ENCODE results near the gene HIPK2. TPM values are rescaled to one million over a fixed set of nuclear protein-coding genes. Genes with fewer than 3 reads are reported as not detected.

Gene HIPK2
- total and polyA plus RNA-seq, 2 of the 4 experiments (the other 2 are of a cell fraction): 22.0 to 27.1 TPM

DNA sequence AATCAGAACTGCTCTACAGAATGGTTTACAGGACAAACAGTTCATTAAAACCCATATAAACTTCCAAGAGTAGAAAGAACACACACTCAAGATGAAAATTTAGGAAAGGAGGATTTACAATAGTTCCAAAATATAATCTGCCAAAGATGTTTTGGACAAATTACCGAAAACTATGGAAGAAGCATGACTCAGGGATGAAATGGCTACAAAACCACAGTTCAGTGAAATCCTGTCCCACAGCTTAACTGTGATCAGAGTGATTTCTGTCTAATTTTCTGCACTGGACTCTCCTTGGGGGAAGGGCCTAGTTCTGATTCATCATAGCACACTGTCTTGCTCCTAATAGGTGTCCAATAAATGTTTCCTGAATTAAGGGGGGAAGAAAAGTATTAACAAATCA lies 82.2 kb downstream of the HIPK2 start:
- BruUV-seq (replicated peaks): no TSS peak
- intact Hi-C loops (cut with micrococcal nuclease): no loop called here

More for the DNA sequence above, 82.2 kb downstream of the HIPK2 start:
- ATAC-seq (ENCODE audit: low read depth) (no peak), DNase-seq (no peak)
- dilution Hi-C loops (cut with HindIII; ENCODE audit: low sequenced_read_pairs, unreplicated experiment) (no loop called here), in situ Hi-C loops (cut with MboI; ENCODE audit: low sequenced_read_pairs) (no loop called here)
- no peak overlapping the region for H2AK5ac ChIP-seq (ENCODE audit: low read depth, low read length)
- H4K5ac ChIP-seq (ENCODE audit: low read depth, low read length): no peak overlapping the region
- WGBS, 2 experiments (ENCODE audit: extremely low coverage in 2 of 2, insufficient read length in 1 of 2): no CpG with 5 or more reads among the region's 1 CpG
- no peak overlapping the region for H3K18ac ChIP-seq (ENCODE audit: low read depth, low read length)
- H2BK20ac ChIP-seq (ENCODE audit: low read depth, low read length): no peak overlapping the region
- H2BK120ac ChIP-seq (ENCODE audit: low read depth, low read length): no peak overlapping the region
- ChIA-PET CTCF (no interaction called here), POLR2A (ENCODE audit: unreplicated experiment) (no interaction called here)
- TF ChIP-seq MAZ (IDR thresholded peaks at IDR 0.05; ENCODE audit: borderline replicate concordance, low read depth, low read length) (no peak), MAFK (IDR thresholded peaks at IDR 0.05; ENCODE audit: low read depth, low read length) (no peak), RFX5 (IDR thresholded peaks at IDR 0.05; ENCODE audit: low read depth, low read length) (no peak), BHLHE40 (IDR thresholded peaks at IDR 0.05; ENCODE audit: low read depth, low read length) (no peak), NFE2L2 (IDR thresholded peaks at IDR 0.05; ENCODE audit: low read depth, low read length) (no peak), CEBPB (IDR thresholded peaks at IDR 0.05; ENCODE audit: low read depth, low read length) (no peak), RAD21 (IDR thresholded peaks at IDR 0.05; ENCODE audit: low read length) (no peak)
- H3K56ac ChIP-seq (ENCODE audit: extremely low read depth, insufficient read depth, low read length): no peak overlapping the region
- peaks cover 30% of the 10 kb centered on the region for H3K4me1 ChIP-seq (ENCODE audit: control insufficient read depth, insufficient read depth, low read length)
- peaks cover 58% of the 10 kb centered on the region for H3K36me3 ChIP-seq (ENCODE audit: control insufficient read depth, insufficient read depth, low read length)
- H3K4me2 ChIP-seq (ENCODE audit: low read depth, low read length): no peak overlapping the region
- H4K20me1 ChIP-seq (ENCODE audit: insufficient read depth, low read length): peaks cover 93% of the 10 kb centered on the region
- H4K8ac ChIP-seq (ENCODE audit: low read depth in 2 of 2, low read length in 2 of 2): no peak overlapping the region
- H3K4ac ChIP-seq (ENCODE audit: low read depth, low read length): no peak overlapping the region
- H3K14ac ChIP-seq (replicated peaks; ENCODE audit: low read depth, low read length): no peak overlapping the region
- peaks cover 68 to 95% of the 10 kb centered on the region in 2 experiments for H3K79me1 ChIP-seq (ENCODE audit: low read depth in 1 of 2, low read length in 2 of 2)
- H3K27ac ChIP-seq (ENCODE audit: insufficient read depth, low read length): no peak overlapping the region
- H3K27me3 ChIP-seq (ENCODE audit: control insufficient read depth, insufficient read depth, low read length): no peaks in the 10 kb centered on the region
- no peak overlapping the region for H2AFZ ChIP-seq (replicated peaks; ENCODE audit: low read length, poor library complexity)
- H2BK5ac ChIP-seq (ENCODE audit: low read depth, low read length, poor library complexity, severe bottlenecking): no peak overlapping the region
- no peak overlapping the region for H2BK15ac ChIP-seq (ENCODE audit: low read depth, low read length)
- no peak overlapping the region for H4K91ac ChIP-seq (ENCODE audit: insufficient read depth, low read depth, low read length)
- H3K9ac ChIP-seq (ENCODE audit: low read depth, low read length): no peak overlapping the region
- H3K4me3 ChIP-seq (ENCODE audit: insufficient read depth, low read depth, low read length): no peak overlapping the region
- peaks cover 44% of the 10 kb centered on the region for H3K9me1 ChIP-seq (ENCODE audit: insufficient read depth, low read length)
- no peak overlapping the region for H3K23ac ChIP-seq (ENCODE audit: low read depth, low read length)
- no peak overlapping the region for H2AK9ac ChIP-seq (replicated peaks; ENCODE audit: low read depth, low read length, poor library complexity)
- H3K9me3 ChIP-seq (ENCODE audit: control insufficient read depth, insufficient read depth, low read length): no peaks in the 10 kb centered on the region

All from IMR-90 (cell line).